BLaER1 treated with 17β-estradiol and CSF1 and Interleukin-3, amounts not matched to agents 10 nM and 100 nM (cell line): ENCODE data around the gene SEMA5A.
A peak's percentile ranks its signal among the peaks of the same experiment; 100 is the strongest.

ENCODE experiments used
- H3K27ac ChIP-seq, 11 experiments: shearing (Covaris generic); formaldehyde crosslinking; 2 replicates each; pipeline ENCODE4 v1.8.1; 2022
- H3K27me3 ChIP-seq, 11 experiments: shearing (Covaris generic); formaldehyde crosslinking; 2 replicates each; pipeline ENCODE4 v1.8.1; 2022
- H3K36me3 ChIP-seq, 11 experiments: shearing (Covaris generic); formaldehyde crosslinking; 2 replicates each; pipeline ENCODE4 v1.8.1; 2022
- H3K4me1 ChIP-seq, 10 experiments: shearing (Covaris generic); formaldehyde crosslinking; 2 replicates each; pipeline ENCODE4 v1.8.1; 2022
- H3K4me2 ChIP-seq, 11 experiments: shearing (Covaris generic); formaldehyde crosslinking; 2 replicates each; pipeline ENCODE4 v1.8.1; 2022
- H3K4me3 ChIP-seq, 10 experiments: shearing (Covaris generic); formaldehyde crosslinking; 2 replicates each; pipeline ENCODE4 v1.8.1; 2022
- H3K9ac ChIP-seq, 11 experiments: shearing (Covaris generic); formaldehyde crosslinking; 2 replicates each; pipeline ENCODE4 v1.8.1; 2022
- H3K9me3 ChIP-seq, 11 experiments: shearing (Covaris generic); formaldehyde crosslinking; replicated peaks in 1 of 11; 2 replicates each; pipeline ENCODE4 v1.8.1; 2022
- H4K20me1 ChIP-seq, 11 experiments: shearing (Covaris generic); formaldehyde crosslinking; 2 replicates each; pipeline ENCODE4 v1.8.1; 2022
- Cebpa-rat ChIP-seq, 11 experiments: shearing (Covaris generic); IDR thresholded peaks; 2 replicates each; pipeline ENCODE4 v1.8.1; 2022

SEMA5A gene

GRCh38 chr5:9456435-9457042 lies 89.3 kb downstream of the SEMA5A start:
- TF ChIP-seq Cebpa-rat (IDR thresholded peaks at IDR 0.05) = no peak
- Histone ChIP-seq H3K27me3 (no peaks in the 10 kb centered on the region), H3K36me3 (no peaks in the 10 kb centered on the region), H3K9ac (no peak overlapping the region), H3K4me2 (peak overlapping the region; percentile 29 to 65 (median 52); a peak in 20 of 22 replicates), H3K9me3 (peaks cover 11 to 25% (median 17%) of the 10 kb centered on the region in 11 experiments), H3K27ac (no peak overlapping the region), H3K4me1 (peaks cover 10 to 18% (median 13%) of the 10 kb centered on the region in 10 experiments; a peak in 19 of 20 replicates), H4K20me1 (no peaks in the 10 kb centered on the region), H3K4me3 (no peak overlapping the region)

- H3K9me3 ChIP-seq = peaks cover 11 to 25% (median 17%) of the 10 kb centered on the region in 11 experiments
- peaks cover 10 to 18% (median 13%) of the 10 kb centered on the region in 10 experiments; a peak in 19 of 20 replicates for H3K4me1 ChIP-seq
- H4K20me1 ChIP-seq = no peaks in the 10 kb centered on the region
- no peaks in the 10 kb centered on the region for H3K36me3 ChIP-seq
- H3K27ac ChIP-seq = no peak overlapping the region
- no peak for TF ChIP-seq Cebpa-rat (IDR thresholded peaks at IDR 0.05)
- H3K9ac ChIP-seq = no peak overlapping the region
- H3K4me2 ChIP-seq = peak overlapping the region in 9 of 11 experiments; percentile 37 to 65 (median 56); a peak in 15 of 22 replicates
- no peaks in the 10 kb centered on the region for H3K27me3 ChIP-seq
- H3K4me3 ChIP-seq = no peak overlapping the region
Measured at GRCh38 chr5:9455826-9456434, 89.9 kb downstream of the SEMA5A start.

GRCh38 chr5:9454491-9454890 lies 91.4 kb downstream of the SEMA5A start:
- Histone ChIP-seq H3K27me3 (no peaks in the 10 kb centered on the region), H3K27ac (no peak overlapping the region), H3K4me3 (no peak overlapping the region), H3K4me2 (no peak overlapping the region), H4K20me1 (no peaks in the 10 kb centered on the region), H3K9ac (no peak overlapping the region), H3K9me3 (peaks cover 11 to 23% (median 16%) of the 10 kb centered on the region in 11 experiments), H3K4me1 (peaks cover 10 to 18% (median 13%) of the 10 kb centered on the region in 10 experiments; a peak in 19 of 20 replicates), H3K36me3 (no peaks in the 10 kb centered on the region)
- TF ChIP-seq Cebpa-rat (IDR thresholded peaks at IDR 0.05) = no peak

GRCh38 chr5:9454012-9454481 lies 91.8 kb downstream of the SEMA5A start:
- Histone ChIP-seq H3K27me3 (no peaks in the 10 kb centered on the region), H3K36me3 (no peaks in the 10 kb centered on the region), H3K4me2 (no peak overlapping the region), H3K9ac (no peak overlapping the region), H3K27ac (no peak overlapping the region), H4K20me1 (no peaks in the 10 kb centered on the region), H3K4me1 (peaks cover 10 to 18% (median 13%) of the 10 kb centered on the region in 10 experiments; a peak in 19 of 20 replicates), H3K9me3 (peaks cover 7 to 19% (median 12%) of the 10 kb centered on the region in 11 experiments), H3K4me3 (no peak overlapping the region)
- no peak for TF ChIP-seq Cebpa-rat (IDR thresholded peaks at IDR 0.05)

- Histone ChIP-seq H4K20me1 (no peaks in the 10 kb centered on the region), H3K27me3 (no peaks in the 10 kb centered on the region), H3K4me1 (peaks cover 10 to 18% (median 13%) of the 10 kb centered on the region in 10 experiments; a peak in 19 of 20 replicates), H3K4me3 (no peak overlapping the region), H3K27ac (no peak overlapping the region), H3K36me3 (no peaks in the 10 kb centered on the region), H3K9me3 (peaks cover 3 to 14% (median 7%) of the 10 kb centered on the region in 11 experiments; a peak in 19 of 22 replicates), H3K4me2 (no peak overlapping the region), H3K9ac (no peak overlapping the region)
- no peak for TF ChIP-seq Cebpa-rat (IDR thresholded peaks at IDR 0.05)
Measured at GRCh38 chr5:9453480-9454011, 92.3 kb downstream of the SEMA5A start.

- Histone ChIP-seq H3K9ac (no peak overlapping the region), H3K4me1 (peaks cover 10 to 25% (median 14%) of the 10 kb centered on the region in 10 experiments), H3K27ac (no peak overlapping the region), H4K20me1 (no peaks in the 10 kb centered on the region), H3K9me3 (peaks cover 0 to 10% (median 0%) of the 10 kb centered on the region in 11 experiments; a peak in 4 of 22 replicates), H3K27me3 (no peaks in the 10 kb centered on the region), H3K4me2 (no peak overlapping the region), H3K4me3 (no peak overlapping the region), H3K36me3 (no peaks in the 10 kb centered on the region)
- no peak for TF ChIP-seq Cebpa-rat (IDR thresholded peaks at IDR 0.05)
Measured at GRCh38 chr5:9452181-9452580, 93.7 kb downstream of the SEMA5A start.

GRCh38 chr5:9451037-9451436 lies 94.8 kb downstream of the SEMA5A start:
- H4K20me1 ChIP-seq = no peaks in the 10 kb centered on the region
- no peak overlapping the region for H3K4me2 ChIP-seq
- H3K27me3 ChIP-seq = no peaks in the 10 kb centered on the region
- no peak overlapping the region for H3K9ac ChIP-seq
- H3K4me1 ChIP-seq = peaks cover under 1 to 26% (median 3%) of the 10 kb centered on the region in 10 experiments; a peak in 13 of 20 replicates
- no peak for TF ChIP-seq Cebpa-rat (IDR thresholded peaks at IDR 0.05)
- no peak overlapping the region for H3K27ac ChIP-seq
- H3K9me3 ChIP-seq = peaks cover 0 to 10% (median 0%) of the 10 kb centered on the region in 11 experiments; a peak in 4 of 22 replicates
- no peaks in the 10 kb centered on the region for H3K36me3 ChIP-seq
- H3K4me3 ChIP-seq = no peak overlapping the region

GRCh38 chr5:9447691-9448090 lies 98.2 kb downstream of the SEMA5A start:
- Histone ChIP-seq H3K4me3 (no peak overlapping the region), H3K36me3 (no peaks in the 10 kb centered on the region), H3K9me3 (peaks cover 9 to 16% (median 13%) of the 10 kb centered on the region in 11 experiments; a peak in 16 of 22 replicates), H4K20me1 (no peaks in the 10 kb centered on the region), H3K4me2 (peak overlapping the region in 4 of 11 experiments; percentile 5 to 55 (median 29); a peak in 6 of 22 replicates), H3K27me3 (no peaks in the 10 kb centered on the region), H3K4me1 (peaks cover 0 to 32% (median 0%) of the 10 kb centered on the region in 10 experiments; a peak in 5 of 20 replicates), H3K9ac (no peak overlapping the region), H3K27ac (peak overlapping the region in 3 of 11 experiments; percentile 26 to 62 (median 56); a peak in 4 of 22 replicates)
- TF ChIP-seq Cebpa-rat (IDR thresholded peaks at IDR 0.05) = no peak

- Histone ChIP-seq H3K9me3 (peaks cover 9 to 16% (median 13%) of the 10 kb centered on the region in 11 experiments; a peak in 16 of 22 replicates), H3K27ac (peak overlapping the region in 2 of 11 experiments; percentile 56 to 62; a peak in 4 of 22 replicates), H3K4me1 (peaks cover 0 to 32% (median 0%) of the 10 kb centered on the region in 10 experiments; a peak in 5 of 20 replicates), H3K9ac (no peak overlapping the region), H3K27me3 (no peaks in the 10 kb centered on the region), H3K4me2 (peak overlapping the region in 2 of 11 experiments; percentile 38 to 48; a peak in 4 of 22 replicates), H4K20me1 (no peaks in the 10 kb centered on the region), H3K4me3 (no peak overlapping the region), H3K36me3 (no peaks in the 10 kb centered on the region)
- no peak for TF ChIP-seq Cebpa-rat (IDR thresholded peaks at IDR 0.05)
Measured at GRCh38 chr5:9445826-9446388, 100.0 kb downstream of the SEMA5A start.
